K562 (cell line): ENCODE data around the gene NBPF3. TPM values are rescaled to one million over a fixed set of nuclear protein-coding genes. Genes with fewer than 3 reads are reported as not detected.
"Not testable (repeated sequence)": the region's sequence is repeated elsewhere in the genome, so short reads cannot be mapped to it uniquely, and the experiment has no call there.

Experiments
- ATAC-seq: fragments of 200-7000 bp; cut with Tn5 transposase; 3 replicates; pipeline ENCODE4 v1.9.1; 2020; ENCODE audit warnings: moderate library complexity
- BruUV-seq: library from RNA; stranded (reverse); fragments of 400-500 nt; replicated peaks from 2 replicates; lab custom pipeline; 2021; lab: Mats Ljungman, UMichigan
- CTCF ChIA-PET: fragments of 300-600 bp; formaldehyde crosslinking; extraction: SDS; loops from one replicate; lab custom pipeline; 2021; ENCODE audit warnings: low intra/inter-chr PET ratio; lab: Yijun Ruan, JAX
- POLR2A ChIA-PET: fragments of 300-600, 350-650 bp; sonication (Branson Sonifier 250); formaldehyde crosslinking; extraction: SDS; loops from one replicate; lab custom pipeline; 2021; ENCODE audit warnings: antibody characterized with exemption, inconsistent platforms; lab: Yijun Ruan, JAX
- DNase-seq, 4 experiments: peaks; one replicate each; pipeline versions ENCODE4 v3.0.0 to v3.0.0-alpha.2; 2011 to 2018; ENCODE audit warnings: low spot score in 3 of 4, mixed read lengths in 3 of 4; ENCODE audit errors: extremely low read depth in 1 of 4
- FAIRE-seq: peaks from 2 replicates; lab custom pipeline; 2011; peaks lifted over from hg19 to GRCh38; lab: Jason Lieb, UNC
- H2AFZ ChIP-seq: 2 replicates; pipeline ENCODE4 v1.6.0; 2011; ENCODE audit warnings: low read depth, low read length, control low read depth, inconsistent platforms
- H3K27ac ChIP-seq: fragments of 200-600 bp; 3 replicates; pipeline ENCODE4 v1.8.0; 2011; ENCODE audit warnings: low read depth, mild to moderate bottlenecking, control low read depth, inconsistent platforms, low read length, moderate library complexity, mixed read lengths; ENCODE audit errors: extremely low read depth
- H3K27me3 ChIP-seq, 2 experiments: fragments of 300-600 bp in 1 of 2; 2 replicates in 1 of 2; 3 replicates in 1 of 2; pipeline versions ENCODE4 v1.6.0 to v1.8.0; 2011; ENCODE audit warnings: inconsistent platforms in 2 of 2, low read length in 2 of 2, mild to moderate bottlenecking in 1 of 2, mixed read lengths in 1 of 2, moderate library complexity in 1 of 2; ENCODE audit not compliant: control insufficient read depth in 2 of 2, insufficient read depth in 2 of 2
- H3K36me3 ChIP-seq: fragments of 300-600 bp; 3 replicates; pipeline ENCODE4 v1.8.0; 2011; ENCODE audit warnings: mild to moderate bottlenecking, low read length, inconsistent platforms; ENCODE audit not compliant: control insufficient read depth, insufficient read depth
- H3K4me1 ChIP-seq, 2 experiments: fragments of 200-600 bp in 1 of 2; replicated peaks in 1 of 2; 2 replicates in 1 of 2; 3 replicates in 1 of 2; pipeline versions ENCODE4 v1.5.1 to v1.8.0; 2011; ENCODE audit warnings: inconsistent platforms in 2 of 2, low read length in 2 of 2, mild to moderate bottlenecking in 1 of 2, mixed read lengths in 1 of 2, moderate library complexity in 1 of 2; ENCODE audit not compliant: control insufficient read depth in 2 of 2, insufficient read depth in 2 of 2
- H3K4me2 ChIP-seq: 2 replicates; pipeline ENCODE4 v1.6.1; 2011; ENCODE audit warnings: low read length, control low read depth, inconsistent platforms, mixed read lengths; ENCODE audit not compliant: insufficient read depth
- H3K4me3 ChIP-seq: fragments of 200-600 bp; sonication (generic), shearing (Covaris generic); 2 replicates; pipeline ENCODE4 v1.5.1; 2016; ENCODE audit warnings: control low read depth, inconsistent platforms
- H3K79me2 ChIP-seq: fragments of 200-600 bp; 3 replicates; pipeline ENCODE4 v1.8.0; 2011; ENCODE audit warnings: low read length, inconsistent platforms; ENCODE audit not compliant: control insufficient read depth, insufficient read depth
- H3K9ac ChIP-seq, 2 experiments: 2 replicates each; pipeline versions ENCODE4 v1.6.0 to v1.6.1; 2011; ENCODE audit warnings: low read depth in 2 of 2, low read length in 2 of 2, control low read depth in 1 of 2, inconsistent platforms in 1 of 2, mild to moderate bottlenecking in 1 of 2, mixed read lengths in 1 of 2; ENCODE audit not compliant: insufficient read depth in 1 of 2
- H3K9me1 ChIP-seq: one replicate; pipeline ENCODE4 v1.6.0; 2011; ENCODE audit warnings: inconsistent platforms, mild to moderate bottlenecking, low read length, moderate library complexity; ENCODE audit not compliant: control insufficient read depth, insufficient read depth
- H3K9me3 ChIP-seq: replicated peaks from 2 replicates; pipeline ENCODE4 v1.5.1; 2011; ENCODE audit warnings: low read depth, low read length, inconsistent platforms; ENCODE audit not compliant: control insufficient read depth, insufficient read depth
- H4K20me1 ChIP-seq: replicated peaks from 2 replicates; pipeline ENCODE4 v1.6.1; 2011; ENCODE audit warnings: low read length, inconsistent platforms, mixed read lengths; ENCODE audit not compliant: control insufficient read depth, insufficient read depth
- HDAC1 ChIP-seq, 2 experiments: fragments of 450-650 bp; IDR thresholded peaks; 2 replicates each; pipeline ENCODE4 v1.6.1; 2016 to 2017; ENCODE audit warnings: inconsistent platforms in 1 of 2, mild to moderate bottlenecking in 1 of 2, moderate library complexity in 1 of 2
- HMG20A ChIP-seq: fragments of 450-650 bp; formaldehyde crosslinking; conservative IDR thresholded peaks from 2 replicates; pipeline ENCODE4 v1.4.0; 2020; ENCODE audit warnings: mild to moderate bottlenecking, mixed read lengths
- ILF3 ChIP-seq: fragments of 450-650 bp; IDR thresholded peaks from 2 replicates; pipeline ENCODE4 v1.6.1; 2018; ENCODE audit warnings: antibody characterized with exemption, mild to moderate bottlenecking, moderate library complexity, borderline replicate concordance
- MCM3 ChIP-seq: fragments of 450-650 bp; IDR thresholded peaks from 2 replicates; pipeline ENCODE4 v1.6.1; 2016
- RBM14 ChIP-seq: fragments of 200-400 bp; formaldehyde crosslinking; IDR thresholded peaks from 2 replicates; pipeline ENCODE4 v1.6.1; 2018; ENCODE audit warnings: low read depth, mild to moderate bottlenecking, low read length, moderate library complexity, borderline replicate concordance; ENCODE audit not compliant: insufficient read depth
- TBL1XR1 ChIP-seq, 2 experiments: IDR thresholded peaks; 2 replicates each; pipeline ENCODE4 v1.6.1; 2012; ENCODE audit warnings: improper control_type of control experiment in 2 of 2, low read length in 2 of 2, mild to moderate bottlenecking in 1 of 2
- ZNF274 ChIP-seq: IDR thresholded peaks from 2 replicates; pipeline ENCODE4 v1.6.1; 2011; ENCODE audit warnings: low read depth, mild to moderate bottlenecking, low read length, moderate library complexity, borderline replicate concordance
- ZSCAN32 ChIP-seq: fragments of 450-650 bp; formaldehyde crosslinking; IDR thresholded peaks from 2 replicates; pipeline ENCODE4 v1.4.0; 2020; ENCODE audit warnings: mild to moderate bottlenecking, moderate library complexity
- ZZZ3 ChIP-seq: fragments of 450-650 bp; IDR thresholded peaks from 2 replicates; pipeline ENCODE4 v1.6.1; 2016; ENCODE audit warnings: antibody characterized with exemption, mild to moderate bottlenecking, moderate library complexity
- in situ Hi-C: fragments of 300-500 bp; cut with MboI; formaldehyde crosslinking; loops from 4 replicates; pipeline ENCODE4 v1.15.0; 2018; ENCODE audit warnings: inconsistent platforms, mixed read lengths
- intact Hi-C: fragments of 100-400 bp; cut with micrococcal nuclease; formaldehyde crosslinking; loops from 2 replicates; pipeline ENCODE4 v1.14.2; 2022
- polyA plus RNA-seq, 8 experiments: library from polyadenylated mRNA; depleted of rRNA in 4 of 8; stranded (reverse) in 5 of 8; unstranded in 3 of 8; fragments of >200 nt; fragmentation: Nextera tagmentation in 2 of 8; fragmentation: Illumina TruSeq in 1 of 8; extraction: Ambion mirVana in 2 of 8; extraction: Trizol in 1 of 8; gene quantifications; 2 replicates each; pipeline versions ENCODE4 v1.2.1 to v1.2.3, GENCODE V29; 2011 to 2014; ENCODE audit warnings: inconsistent platforms in 1 of 8, missing spikeins in 1 of 8
- total RNA-seq, 7 experiments: library from RNA; depleted of rRNA in 6 of 7; stranded (reverse); fragments of >200 nt in 6 of 7; fragmentation: Illumina TruSeq in 2 of 7; extraction: Trizol in 2 of 7; gene quantifications; 2 replicates each; pipeline versions ENCODE4 v1.2.1 to v1.2.3, GENCODE V29; 2011 to 2021; ENCODE audit warnings: low replicate concordance in 1 of 7
- TF ChIP-seq, protein P1 (sequence below): fragments of 200-600 bp; sonication (generic); IDR thresholded peaks from one replicate; pipeline ENCODE4 v1.6.1; 2012; ENCODE audit warnings: mild to moderate bottlenecking, low read depth, low read length, inconsistent platforms

NBPF3 gene
- total and polyA plus RNA-seq, 9 of the 15 experiments (the other 6 are each of a cell fraction or from before 2014, with no cell fraction given): 1.5 to 7.3 (median 5.4) TPM

GRCh38 chr1:21457654-21458053 is 17.7 kb downstream of the NBPF3 start (continued):
- TF ChIP-seq, protein P1, sequence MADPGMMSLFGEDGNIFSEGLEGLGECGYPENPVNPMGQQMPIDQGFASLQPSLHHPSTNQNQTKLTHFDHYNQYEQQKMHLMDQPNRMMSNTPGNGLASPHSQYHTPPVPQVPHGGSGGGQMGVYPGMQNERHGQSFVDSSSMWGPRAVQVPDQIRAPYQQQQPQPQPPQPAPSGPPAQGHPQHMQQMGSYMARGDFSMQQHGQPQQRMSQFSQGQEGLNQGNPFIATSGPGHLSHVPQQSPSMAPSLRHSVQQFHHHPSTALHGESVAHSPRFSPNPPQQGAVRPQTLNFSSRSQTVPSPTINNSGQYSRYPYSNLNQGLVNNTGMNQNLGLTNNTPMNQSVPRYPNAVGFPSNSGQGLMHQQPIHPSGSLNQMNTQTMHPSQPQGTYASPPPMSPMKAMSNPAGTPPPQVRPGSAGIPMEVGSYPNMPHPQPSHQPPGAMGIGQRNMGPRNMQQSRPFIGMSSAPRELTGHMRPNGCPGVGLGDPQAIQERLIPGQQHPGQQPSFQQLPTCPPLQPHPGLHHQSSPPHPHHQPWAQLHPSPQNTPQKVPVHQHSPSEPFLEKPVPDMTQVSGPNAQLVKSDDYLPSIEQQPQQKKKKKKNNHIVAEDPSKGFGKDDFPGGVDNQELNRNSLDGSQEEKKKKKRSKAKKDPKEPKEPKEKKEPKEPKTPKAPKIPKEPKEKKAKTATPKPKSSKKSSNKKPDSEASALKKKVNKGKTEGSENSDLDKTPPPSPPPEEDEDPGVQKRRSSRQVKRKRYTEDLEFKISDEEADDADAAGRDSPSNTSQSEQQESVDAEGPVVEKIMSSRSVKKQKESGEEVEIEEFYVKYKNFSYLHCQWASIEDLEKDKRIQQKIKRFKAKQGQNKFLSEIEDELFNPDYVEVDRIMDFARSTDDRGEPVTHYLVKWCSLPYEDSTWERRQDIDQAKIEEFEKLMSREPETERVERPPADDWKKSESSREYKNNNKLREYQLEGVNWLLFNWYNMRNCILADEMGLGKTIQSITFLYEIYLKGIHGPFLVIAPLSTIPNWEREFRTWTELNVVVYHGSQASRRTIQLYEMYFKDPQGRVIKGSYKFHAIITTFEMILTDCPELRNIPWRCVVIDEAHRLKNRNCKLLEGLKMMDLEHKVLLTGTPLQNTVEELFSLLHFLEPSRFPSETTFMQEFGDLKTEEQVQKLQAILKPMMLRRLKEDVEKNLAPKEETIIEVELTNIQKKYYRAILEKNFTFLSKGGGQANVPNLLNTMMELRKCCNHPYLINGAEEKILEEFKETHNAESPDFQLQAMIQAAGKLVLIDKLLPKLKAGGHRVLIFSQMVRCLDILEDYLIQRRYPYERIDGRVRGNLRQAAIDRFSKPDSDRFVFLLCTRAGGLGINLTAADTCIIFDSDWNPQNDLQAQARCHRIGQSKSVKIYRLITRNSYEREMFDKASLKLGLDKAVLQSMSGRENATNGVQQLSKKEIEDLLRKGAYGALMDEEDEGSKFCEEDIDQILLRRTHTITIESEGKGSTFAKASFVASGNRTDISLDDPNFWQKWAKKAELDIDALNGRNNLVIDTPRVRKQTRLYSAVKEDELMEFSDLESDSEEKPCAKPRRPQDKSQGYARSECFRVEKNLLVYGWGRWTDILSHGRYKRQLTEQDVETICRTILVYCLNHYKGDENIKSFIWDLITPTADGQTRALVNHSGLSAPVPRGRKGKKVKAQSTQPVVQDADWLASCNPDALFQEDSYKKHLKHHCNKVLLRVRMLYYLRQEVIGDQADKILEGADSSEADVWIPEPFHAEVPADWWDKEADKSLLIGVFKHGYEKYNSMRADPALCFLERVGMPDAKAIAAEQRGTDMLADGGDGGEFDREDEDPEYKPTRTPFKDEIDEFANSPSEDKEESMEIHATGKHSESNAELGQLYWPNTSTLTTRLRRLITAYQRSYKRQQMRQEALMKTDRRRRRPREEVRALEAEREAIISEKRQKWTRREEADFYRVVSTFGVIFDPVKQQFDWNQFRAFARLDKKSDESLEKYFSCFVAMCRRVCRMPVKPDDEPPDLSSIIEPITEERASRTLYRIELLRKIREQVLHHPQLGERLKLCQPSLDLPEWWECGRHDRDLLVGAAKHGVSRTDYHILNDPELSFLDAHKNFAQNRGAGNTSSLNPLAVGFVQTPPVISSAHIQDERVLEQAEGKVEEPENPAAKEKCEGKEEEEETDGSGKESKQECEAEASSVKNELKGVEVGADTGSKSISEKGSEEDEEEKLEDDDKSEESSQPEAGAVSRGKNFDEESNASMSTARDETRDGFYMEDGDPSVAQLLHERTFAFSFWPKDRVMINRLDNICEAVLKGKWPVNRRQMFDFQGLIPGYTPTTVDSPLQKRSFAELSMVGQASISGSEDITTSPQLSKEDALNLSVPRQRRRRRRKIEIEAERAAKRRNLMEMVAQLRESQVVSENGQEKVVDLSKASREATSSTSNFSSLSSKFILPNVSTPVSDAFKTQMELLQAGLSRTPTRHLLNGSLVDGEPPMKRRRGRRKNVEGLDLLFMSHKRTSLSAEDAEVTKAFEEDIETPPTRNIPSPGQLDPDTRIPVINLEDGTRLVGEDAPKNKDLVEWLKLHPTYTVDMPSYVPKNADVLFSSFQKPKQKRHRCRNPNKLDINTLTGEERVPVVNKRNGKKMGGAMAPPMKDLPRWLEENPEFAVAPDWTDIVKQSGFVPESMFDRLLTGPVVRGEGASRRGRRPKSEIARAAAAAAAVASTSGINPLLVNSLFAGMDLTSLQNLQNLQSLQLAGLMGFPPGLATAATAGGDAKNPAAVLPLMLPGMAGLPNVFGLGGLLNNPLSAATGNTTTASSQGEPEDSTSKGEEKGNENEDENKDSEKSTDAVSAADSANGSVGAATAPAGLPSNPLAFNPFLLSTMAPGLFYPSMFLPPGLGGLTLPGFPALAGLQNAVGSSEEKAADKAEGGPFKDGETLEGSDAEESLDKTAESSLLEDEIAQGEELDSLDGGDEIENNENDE: no peak
- TF ChIP-seq ZNF274: no peak
- TF ChIP-seq ZSCAN32: no peak
- no peak for TF ChIP-seq MCM3
- TF ChIP-seq RBM14: no peak
- no peak for TF ChIP-seq ZZZ3
- no peak for TF ChIP-seq HMG20A (CRISPR knock-in tag)
- TF ChIP-seq HDAC1 (IDR thresholded peaks at IDR 0.05): no peak
- no peak for TF ChIP-seq TBL1XR1 (IDR thresholded peaks at IDR 0.05; ENCODE audit: low read length in 2 of 2)
- no peak for TF ChIP-seq ILF3

- DNase-seq, H3K79me2 ChIP-seq, H3K4me3 ChIP-seq, CTCF ChIA-PET, H3K27me3 ChIP-seq, H3K9ac ChIP-seq, in situ Hi-C loops, H3K4me1 ChIP-seq, H2AFZ ChIP-seq, H3K4me2 ChIP-seq, H3K9me3 ChIP-seq, BruUV-seq, POLR2A ChIA-PET, ATAC-seq, intact Hi-C loops, H4K20me1 ChIP-seq, FAIRE-seq, H3K36me3 ChIP-seq, H3K27ac ChIP-seq, H3K9me1 ChIP-seq: not testable (repeated sequence)
These were observed 25.2 kb downstream of the NBPF3 start for GRCh38 chr1:21465127-21465526.
